ENCODE data around the gene AP3B1.
"Not testable (repeated sequence)": the region's sequence is repeated elsewhere in the genome, so short reads cannot be mapped to it uniquely, and the experiment has no call there.

The AP3B1 gene

DNA sequence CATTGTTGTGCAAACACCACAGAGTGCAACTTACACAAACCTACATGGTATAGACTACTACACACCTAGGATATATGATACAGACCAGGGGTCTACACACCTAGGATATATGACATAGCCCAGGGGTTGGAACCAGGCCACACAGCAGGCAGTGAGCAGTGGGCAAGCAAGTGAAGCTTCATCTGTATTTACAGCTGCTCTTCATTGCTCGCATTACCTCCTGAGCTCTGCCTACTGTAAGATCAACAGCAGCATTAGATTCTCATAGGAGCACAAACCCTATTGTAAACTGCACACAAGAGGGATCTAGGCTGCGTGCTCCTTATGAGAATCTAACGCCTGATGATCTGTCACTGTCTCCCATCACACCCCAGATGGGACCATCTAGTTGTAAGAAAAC lies 56.6 kb downstream of the AP3B1 start:
- no peak for DNase-seq

DNA sequence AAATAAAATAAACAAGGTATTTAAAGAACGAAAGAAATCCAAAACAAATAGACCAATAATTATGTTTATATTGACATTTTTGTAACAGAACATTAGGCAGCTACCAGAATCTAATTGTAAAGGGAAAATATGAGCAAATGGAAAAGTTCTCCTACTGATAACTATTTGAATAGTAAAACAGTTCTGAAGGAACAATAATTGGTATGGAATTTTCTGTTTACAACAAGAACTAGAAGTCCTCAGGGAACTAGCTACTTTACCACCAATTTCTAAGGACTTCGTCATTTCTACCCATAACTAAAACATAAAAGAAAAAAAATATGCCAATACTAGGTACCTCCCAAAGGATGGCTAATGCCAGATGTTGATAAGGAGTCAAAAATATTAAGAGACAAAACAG lies 58.5 kb downstream of the AP3B1 start:
- DNase-seq: no peak

DNA sequence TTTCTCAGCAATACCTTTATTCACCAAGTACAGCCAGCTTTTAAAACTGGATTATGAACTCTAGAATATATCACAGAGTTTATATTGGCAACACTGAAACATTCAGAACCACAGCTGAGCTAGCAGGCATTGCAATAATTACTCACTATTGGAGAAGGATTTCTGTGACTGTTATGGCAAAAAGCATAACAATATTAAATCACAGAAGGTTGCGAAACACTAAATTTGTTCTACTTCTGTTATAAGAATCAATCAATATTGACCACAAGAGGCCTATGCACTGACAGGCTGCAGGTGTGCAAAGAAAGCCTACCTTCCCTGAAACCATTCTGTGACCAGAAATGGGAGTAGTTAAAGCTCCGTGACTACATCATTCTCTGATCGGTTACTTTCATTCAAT lies 59.2 kb downstream of the AP3B1 start:
- DNase-seq: no peak

DNA sequence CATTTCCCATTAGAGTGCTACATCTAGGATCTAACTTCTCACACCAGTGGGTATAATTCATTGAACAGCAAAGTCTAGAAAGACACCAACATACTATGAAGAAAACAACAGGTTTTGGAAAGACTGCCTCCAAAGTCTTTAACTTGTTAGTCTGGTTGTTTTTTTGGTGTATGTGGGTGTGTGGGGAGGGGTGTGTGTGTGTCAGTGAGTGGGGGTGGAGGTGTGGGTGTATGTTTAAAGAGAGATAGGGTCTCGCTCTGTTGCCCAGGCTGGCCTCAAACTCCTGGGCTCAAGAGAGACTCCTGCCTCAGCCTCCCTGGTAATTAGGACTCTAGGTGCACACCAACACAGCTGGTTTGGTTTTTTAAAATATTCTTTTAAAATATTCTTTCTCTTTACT lies 59.7 kb downstream of the AP3B1 start:
- DNase-seq: no peak

DNA sequence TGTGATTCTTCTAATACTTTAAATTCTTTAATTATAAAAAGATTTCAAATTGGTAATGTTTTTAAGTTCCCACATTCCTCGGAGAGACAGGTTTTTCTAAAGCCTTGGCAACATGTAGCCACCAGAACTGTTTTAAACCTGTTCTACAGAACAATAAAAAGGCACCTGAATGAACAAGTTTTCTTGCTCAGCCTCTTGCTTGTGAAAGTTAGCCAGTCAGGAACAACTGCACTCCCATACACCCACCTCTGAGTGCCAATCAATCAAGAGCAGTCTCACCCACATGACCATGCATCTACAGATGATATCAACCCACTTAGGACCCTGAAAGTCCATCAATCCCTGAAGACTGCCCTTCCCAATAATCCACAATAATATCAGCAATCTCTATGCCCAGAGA lies 62.3 kb downstream of the AP3B1 start:
- no peak for DNase-seq

DNA sequence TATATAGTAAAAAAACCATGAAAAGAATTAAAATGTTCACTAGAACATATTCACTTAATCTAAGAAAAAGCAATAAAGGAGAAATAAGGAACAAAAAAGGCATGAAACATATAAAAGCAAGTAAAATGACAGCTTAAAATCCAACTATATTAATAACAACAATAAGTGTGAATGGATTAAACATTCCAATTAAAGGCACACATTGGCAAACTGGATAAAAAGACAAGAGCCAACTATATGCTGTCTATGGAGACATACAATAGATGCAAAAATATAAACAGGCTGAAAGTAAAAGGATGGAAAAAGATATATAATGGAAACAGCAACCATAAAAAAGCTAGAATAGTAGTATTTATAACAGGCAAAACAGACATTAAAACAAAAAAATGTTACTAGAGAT lies 70.1 kb downstream of the AP3B1 start:
- DNase-seq: no peak

DNA sequence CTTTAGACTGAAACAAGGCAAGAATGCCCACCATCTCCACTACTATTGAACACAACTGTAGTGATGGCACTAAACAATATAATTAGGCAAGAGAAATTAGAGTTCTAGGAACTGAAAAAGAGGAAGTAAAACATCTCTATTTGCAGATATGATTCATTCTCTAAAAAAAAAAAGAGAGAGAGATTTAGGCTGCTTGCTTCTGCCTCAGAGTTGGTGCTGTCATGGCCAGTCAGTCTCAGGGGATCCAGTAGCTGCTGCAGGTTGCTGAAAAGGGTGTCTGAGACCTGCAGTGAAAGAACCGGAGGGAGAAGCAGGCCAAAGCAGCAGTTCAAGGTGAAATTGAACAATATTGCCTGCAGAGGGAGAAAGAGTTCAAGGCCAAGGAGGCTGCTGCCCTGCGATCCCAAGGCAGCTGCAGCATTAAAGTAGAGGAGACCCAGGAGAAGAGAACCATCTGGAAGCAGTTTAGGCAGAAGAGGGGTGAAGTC lies 72.5 kb downstream of the AP3B1 start:
- DNase-seq: no peak

DNA sequence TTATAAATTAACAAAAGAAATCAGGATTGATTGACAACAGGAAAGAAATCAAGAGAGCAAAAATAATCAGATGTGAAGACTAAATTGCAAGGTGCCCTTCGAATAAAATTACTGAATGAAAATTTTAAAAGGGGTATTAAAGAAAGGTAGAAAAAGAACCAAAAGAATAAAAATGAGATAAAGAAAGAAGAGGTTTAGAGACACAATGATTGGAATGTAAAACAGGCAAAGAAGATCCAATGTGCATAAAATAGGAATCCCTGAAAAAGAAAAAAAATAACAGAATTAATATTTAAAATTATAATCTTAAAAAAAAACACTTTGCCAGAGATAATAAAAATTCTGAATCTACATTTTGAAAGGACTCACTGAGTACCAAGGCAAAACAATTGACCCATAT lies 73.0 kb downstream of the AP3B1 start:
- DNase-seq: no peak

DNA sequence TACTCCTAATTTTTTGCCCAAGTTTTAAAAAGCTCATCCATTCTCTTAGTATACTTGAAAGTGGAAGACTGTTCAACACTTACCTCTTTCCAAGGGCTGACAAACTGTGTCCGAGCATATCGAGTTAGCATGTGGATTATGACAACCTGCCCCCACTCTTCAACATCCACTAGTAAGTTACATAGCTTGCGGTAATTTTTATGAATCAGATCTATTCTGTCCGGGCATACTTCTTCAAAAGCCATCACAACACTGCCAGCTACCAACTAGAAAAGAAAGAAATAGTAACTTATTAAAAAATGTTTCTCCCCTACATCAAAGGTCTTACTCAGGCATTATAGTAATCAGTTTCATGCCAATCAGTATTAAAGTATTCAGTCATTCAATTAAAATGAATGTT lies 78.5 kb downstream of the AP3B1 start:
- no peak for DNase-seq

DNA sequence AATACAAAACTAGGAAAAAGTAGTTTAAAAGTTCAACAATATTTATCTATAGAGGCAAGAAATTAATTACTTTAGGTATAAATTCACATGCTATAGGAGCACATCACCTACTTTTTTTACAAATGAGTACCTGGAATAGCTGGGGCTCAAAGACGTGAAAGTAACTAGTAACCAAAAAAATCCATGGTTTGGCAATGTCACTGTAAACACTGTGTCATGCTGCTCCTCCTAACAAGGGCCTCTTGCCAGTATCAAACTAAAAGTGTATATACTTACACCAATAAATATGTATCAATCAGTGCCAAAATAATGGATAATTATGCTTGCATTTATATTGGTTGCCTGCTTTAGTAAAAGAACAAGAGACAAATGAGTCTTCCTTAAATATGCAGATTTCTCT lies 78.9 kb downstream of the AP3B1 start:
- DNase-seq: no peak

DNA sequence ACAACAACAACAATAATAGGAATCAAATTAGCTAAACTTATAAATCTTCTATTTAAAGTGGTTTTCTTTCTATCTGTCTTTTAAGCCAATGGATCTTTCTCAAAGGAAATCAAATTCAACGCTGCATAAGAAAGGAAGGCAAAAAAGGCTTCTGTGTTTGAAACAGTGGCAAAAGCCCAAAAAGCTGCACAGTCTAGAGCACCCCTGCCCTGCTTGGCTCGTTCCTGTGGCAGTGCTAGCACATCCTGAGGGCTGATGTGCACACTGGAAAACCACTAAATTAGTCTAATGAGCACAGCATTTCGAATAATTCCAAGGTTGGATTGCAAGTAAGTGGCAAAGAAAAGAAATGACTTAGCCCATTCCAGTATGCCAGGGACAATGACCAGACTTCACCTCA lies 80.7 kb downstream of the AP3B1 start:
- DNase-seq: no peak

DNA sequence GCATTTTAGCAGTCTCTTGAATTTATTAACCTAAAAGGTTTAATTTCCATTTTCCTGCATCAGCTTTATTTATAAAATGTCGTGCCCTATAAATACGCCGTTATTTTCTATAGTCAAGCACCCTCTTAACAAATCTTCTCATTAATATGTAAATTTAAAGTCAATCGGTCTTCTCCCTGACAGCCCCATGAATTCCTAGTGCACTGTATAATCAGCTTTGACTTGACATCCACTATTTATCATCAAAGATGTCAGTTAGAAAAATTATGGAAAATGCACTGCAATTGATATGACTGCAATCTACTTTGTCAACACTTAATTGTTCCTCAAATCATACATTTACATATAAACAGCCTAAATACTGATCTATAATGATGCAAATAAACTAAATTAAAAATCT lies 83.4 kb downstream of the AP3B1 start:
- no peak for DNase-seq

DNA sequence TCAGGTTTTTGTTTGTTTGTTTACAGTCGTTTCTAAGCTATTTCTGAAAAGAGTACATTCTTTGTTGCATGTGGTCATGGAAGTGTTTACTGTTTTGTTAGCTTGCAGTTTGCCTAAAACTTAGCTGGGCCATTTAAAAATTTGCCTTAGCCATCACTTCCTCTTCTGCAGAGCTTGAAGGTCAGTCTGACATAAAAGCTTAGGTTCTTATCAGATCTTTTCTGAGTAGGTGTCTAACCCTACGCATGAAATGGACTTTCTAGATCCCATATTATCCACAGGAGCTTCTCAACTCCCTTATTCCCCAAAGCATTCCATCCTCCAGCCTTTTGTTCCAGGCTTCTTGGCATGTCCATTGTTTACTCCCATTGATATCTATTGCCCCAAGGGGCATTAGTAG lies 90.3 kb downstream of the AP3B1 start:
- no peak for DNase-seq

DNA sequence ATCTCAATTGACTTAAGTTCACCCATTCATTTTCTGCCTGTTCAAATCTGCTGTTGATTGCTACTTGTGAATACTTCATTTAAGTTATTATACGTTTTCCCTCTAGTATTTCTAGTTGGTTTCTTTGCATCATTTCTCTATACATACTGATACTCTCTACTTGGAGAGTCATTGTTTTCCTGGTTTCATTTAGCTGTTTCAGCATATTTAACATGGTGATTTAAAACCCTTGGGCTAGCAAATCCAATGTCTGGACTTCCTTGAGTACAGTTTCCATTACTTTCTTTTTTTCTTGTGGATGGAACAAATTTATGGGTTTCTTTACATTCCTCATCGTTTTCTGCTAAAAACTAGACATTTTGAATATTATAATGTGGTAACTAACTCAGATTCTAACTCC lies 90.7 kb downstream of the AP3B1 start:
- no peak for DNase-seq

DNA sequence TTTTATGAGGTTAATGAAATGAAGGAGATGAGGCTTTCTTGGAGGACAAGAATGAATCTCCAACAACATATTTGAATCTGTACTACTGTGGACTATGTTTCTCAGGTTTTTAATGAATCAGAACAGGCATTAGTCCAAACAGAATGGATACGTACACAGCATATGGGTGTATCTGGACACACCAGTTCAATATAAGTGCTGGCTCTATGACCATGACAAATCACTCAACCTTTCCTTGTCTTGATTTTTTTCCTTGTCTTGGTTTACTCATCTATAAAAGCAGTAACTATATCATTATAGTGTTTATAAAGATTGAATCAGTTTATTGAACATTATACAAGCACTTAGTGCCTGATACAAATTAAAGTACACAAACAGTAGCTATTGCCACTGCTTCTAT lies 104.1 kb downstream of the AP3B1 start:
- DNase-seq: no peak

DNA sequence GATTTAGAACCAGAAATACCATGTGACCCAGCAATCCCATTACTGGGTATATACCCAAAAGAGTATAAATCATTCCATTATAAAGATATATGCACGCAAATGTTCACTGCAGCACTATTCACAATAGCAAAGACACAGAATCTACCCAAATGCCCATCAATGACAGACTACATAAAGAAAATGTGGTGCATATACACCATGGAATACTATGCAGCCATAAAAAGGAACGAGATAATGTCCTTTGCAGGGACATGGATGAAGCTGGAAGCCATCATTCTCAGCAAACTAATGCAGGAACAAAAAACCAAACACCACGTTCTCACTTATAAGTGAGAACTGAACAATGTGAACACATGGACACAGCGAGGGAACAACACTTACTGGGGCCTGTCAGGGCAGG lies 105.8 kb downstream of the AP3B1 start:
- not testable (repeated sequence) for DNase-seq

DNA sequence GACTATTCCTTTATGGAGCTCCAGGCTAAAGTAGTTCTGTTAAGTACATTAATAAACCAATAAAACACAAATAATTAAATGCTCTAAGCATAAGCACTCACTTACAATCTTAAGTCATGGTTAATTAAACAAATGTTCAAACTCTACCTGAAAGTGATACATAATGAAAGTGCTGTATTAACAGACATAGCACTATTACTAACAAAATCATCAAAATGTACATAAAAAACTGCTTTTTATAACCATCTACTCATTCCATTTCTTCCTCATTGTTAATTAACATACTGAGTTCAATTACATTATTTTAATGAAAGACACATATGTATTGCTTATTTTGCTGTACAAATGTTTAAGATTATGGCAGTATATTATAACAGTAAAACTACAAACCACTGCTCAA lies 107.3 kb downstream of the AP3B1 start:
- no peak for DNase-seq

DNA sequence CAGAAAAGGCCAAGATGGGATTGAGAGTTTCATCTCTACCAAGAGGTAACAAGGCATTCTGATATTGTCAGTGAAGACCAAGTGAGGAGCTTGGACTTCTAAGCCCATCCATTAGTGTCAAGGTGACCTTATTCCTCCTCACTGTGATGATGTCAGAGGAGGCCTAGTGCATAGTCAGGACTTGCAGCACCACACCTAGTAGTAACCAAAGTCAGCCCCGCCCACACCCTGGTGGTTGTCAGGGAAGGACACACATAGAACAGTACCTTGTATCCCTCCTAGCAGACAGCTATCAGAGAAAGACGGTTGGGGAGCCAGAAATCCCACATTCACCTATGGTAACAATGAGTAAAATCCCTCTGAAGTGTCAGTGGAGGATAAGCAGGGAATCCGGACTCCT lies 111.7 kb downstream of the AP3B1 start:
- no peak for DNase-seq

DNA sequence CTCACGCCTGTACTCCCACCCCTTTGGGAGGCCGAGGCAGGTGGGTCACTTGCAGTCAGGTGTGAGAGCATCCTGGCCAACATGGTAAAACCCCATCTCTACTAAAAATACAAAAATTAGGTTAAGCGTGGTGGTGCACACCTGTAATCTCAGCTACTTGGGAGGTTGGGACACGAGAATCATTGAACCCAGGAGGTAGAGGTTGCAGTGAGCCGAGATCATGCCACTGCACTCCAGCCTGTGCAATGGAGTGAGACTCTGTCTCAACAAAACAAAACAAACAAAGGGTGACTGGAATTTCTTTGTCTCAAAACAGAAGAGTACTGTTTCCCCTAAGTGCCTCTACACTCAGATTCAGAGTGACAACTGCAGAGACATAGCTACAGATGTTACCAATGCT lies 116.1 kb downstream of the AP3B1 start:
- DNase-seq: no peak

DNA sequence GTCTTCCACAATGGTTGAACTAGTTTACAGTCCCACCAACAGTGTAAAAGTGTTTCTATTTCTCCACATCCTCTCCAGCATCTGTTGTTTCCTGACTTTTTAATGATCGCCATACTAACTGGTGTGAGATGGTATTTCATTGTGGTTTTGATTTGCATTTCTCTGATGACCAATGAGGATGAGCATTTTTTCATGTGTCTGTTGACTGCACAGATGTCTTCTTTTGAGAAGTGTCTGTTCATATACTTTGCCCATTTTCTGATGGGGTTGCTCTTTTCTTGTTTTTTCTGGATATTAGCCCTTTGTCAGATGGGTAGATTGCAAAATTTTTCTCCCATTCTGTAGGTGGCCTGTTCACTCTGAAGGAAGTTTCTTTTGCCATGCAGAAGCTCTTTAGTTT lies 124.2 kb downstream of the AP3B1 start:
- not testable (repeated sequence) for DNase-seq

DNA sequence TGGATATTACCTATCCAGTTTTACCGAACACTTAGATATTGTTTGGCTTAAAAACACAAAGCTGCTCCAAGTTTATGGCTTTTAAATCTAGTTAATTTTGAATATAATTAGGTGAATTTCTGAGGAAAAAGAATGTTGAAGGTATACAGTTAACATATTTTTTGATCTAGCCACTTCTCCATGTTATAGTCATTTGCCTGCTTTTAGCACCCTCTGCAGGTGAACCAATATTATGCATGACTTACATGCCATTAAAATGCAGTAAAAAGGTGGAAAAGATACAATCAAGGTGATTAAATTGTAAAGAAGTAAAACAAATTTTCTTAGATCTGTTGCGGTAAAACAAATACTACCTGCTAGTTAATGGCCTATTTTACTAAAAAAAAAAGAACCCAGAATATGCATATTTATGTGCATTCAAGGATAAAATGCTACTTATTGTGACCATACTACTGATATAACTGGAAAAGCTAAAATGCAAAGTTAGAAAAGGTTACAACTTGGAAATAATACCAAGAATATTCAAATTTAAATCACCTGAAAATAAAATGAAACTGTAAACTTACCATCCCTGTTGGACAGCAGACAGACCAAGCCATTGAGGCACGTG lies 132.1 kb downstream of the AP3B1 start:
- peak; percentile 5 for DNase-seq

DNA sequence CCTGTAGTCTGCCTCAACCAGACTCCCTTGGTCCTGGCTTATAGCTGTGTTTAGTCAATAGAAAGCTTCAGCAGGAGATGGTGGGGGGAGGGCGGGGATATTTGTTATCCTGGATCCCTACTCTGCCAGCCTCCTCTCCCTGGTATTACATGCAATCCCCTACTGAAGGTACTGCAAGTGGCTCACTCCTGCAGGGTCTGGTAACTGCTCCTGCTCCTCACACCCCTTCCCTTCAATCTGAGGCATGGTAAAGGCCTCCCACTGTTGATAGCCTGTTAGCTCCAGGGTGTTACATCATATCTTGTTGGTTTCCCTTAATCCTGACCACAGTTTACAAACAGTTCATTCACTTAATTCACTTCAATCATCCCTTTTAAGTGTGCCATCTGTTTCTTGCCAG lies 137.5 kb downstream of the AP3B1 start:
- no peak for DNase-seq

DNA sequence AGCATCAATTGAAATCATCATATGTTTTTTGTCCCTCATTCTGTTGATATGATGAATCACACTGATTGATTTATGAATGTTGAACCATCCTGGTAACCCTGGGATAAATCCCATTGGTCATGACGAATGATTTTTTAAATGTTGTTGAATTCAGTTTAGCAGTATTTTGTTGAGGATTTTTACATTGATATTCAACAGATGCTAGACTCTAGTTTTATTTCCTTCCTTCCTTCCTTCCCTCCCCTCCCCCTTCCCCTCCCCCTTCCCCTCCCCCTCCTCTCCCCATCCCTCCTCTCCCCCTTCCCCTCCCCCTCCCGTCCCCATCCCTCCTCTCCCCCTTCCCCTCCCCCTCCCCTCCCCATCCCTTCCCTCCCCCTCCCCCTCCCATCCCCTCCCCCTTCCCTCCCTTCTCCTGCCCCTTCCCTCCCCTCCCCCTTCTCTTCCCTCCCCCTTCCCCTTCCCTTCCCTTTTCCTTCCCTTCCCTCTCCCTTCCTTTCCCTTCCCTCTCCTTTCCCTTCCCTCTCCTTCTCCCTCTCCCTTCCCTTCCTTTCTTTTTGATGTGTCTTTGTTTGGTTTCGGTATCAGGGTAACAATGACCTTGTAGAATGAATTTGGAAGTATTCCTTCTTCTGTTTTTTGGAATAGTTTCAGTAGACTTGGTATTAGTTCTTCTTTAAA lies 142.8 kb downstream of the AP3B1 start:
- no peak for DNase-seq

DNA sequence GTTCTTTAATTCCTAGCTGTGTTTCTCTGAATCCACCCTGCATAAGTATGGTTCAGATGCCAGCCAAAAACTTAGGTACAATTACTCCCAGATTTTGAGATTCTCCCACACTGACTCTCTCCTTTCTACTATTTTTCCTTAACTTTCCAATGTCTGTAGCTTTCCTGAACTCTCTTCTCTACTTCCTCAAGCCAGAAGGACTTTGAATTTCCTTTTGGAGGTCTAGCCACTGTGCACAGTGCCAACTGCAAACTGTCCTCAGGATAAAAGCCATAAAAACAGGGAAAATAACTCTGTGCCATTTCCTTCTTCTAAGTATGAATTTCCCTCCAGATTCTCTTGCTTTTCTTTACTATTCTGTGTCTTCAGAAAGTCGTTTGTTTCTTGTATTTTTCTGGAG lies 157.2 kb downstream of the AP3B1 start:
- no peak for DNase-seq

DNA sequence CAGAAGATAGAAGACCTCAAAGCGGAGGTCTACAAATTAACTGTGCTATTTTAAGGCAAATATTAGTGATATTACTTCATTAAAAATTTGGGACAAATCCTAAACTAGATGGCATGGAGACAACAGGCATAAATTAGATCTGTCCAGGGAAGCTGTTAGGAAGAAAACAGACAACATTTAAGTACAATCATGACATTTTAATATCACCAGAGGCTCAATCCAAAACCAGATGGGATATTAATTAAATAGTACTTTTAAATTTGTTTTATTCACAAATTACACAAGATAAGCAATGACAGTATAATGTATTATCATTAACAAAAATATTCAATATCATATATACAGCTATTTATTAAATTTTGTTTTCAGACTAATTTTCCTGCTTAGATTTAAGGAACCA lies 161.1 kb downstream of the AP3B1 start:
- no peak for DNase-seq

Data from NCI-H2081 treated with DMSO at 0.1 percent for 48 hours (cell line).